HG02623 (cell line): ENCODE measurements around the gene HOXC13.

Experiments used
- ATAC-seq: cut with Tn5 transposase; IDR thresholded peaks from one replicate; pipeline ENCODE4 v1.9.1; 2021; ENCODE audit warnings: moderate library complexity; ENCODE audit not compliant: unreplicated experiment

The HOXC13 gene

GRCh38 chr12:53939141-53940108 is 794 bp downstream of the HOXC13 start:
- ATAC-seq, result no peak

- ATAC-seq, result no peak
Measured at GRCh38 chr12:53940443-53941014, 1.9 kb downstream of the HOXC13 start.

GRCh38 chr12:53941187-53941586 is 2.6 kb downstream of the HOXC13 start:
- no peak for ATAC-seq

DNA sequence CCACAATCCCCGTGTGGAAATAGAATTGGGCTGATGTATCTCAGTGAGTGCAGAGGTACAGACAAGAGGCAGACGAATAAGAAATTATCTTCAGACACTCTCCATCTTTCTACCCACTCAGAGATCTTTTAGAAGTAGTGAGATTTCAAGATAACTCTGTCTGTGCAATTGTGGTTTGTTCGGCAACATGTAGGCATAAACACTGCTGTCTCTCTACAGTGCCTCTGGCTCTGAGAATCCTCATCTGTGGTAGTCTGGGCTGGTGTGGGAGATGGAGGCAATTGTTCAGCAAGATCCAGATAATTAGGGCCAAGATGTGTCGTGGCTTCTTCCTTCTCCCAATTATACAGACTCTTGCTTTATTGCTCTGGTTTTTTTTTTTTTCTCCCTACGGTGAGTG is 3.1 kb downstream of the HOXC13 start:
- ATAC-seq, result no peak

GRCh38 chr12:53942467-53942997 is 3.9 kb downstream of the HOXC13 start:
- ATAC-seq, result no peak

DNA sequence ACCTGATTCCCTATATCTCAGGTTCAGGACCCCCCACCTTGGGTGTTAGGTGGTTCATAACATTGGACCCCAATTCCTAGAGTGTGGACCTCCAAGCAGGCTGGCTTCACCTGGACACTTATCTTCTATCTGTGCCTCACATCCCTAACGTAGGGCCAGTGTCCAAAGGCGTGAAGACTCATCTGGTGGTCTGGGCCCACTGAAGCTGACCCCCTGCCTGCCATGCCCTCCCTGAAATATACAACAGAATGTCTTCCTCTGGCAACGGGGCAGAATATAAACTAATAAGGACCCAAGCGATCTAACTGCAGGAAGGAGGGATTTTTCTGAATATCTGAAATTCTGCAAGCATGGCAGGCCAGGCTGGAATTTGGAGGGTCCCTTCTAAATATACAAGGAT is 5.6 kb downstream of the HOXC13 start:
- ATAC-seq, result no peak

- no peak for ATAC-seq
Measured at GRCh38 chr12:53944907-53945847, 6.5 kb downstream of the HOXC13 start.

- no peak for ATAC-seq
Measured at GRCh38 chr12:53947743-53948142, 9.1 kb downstream of the HOXC13 start.

DNA sequence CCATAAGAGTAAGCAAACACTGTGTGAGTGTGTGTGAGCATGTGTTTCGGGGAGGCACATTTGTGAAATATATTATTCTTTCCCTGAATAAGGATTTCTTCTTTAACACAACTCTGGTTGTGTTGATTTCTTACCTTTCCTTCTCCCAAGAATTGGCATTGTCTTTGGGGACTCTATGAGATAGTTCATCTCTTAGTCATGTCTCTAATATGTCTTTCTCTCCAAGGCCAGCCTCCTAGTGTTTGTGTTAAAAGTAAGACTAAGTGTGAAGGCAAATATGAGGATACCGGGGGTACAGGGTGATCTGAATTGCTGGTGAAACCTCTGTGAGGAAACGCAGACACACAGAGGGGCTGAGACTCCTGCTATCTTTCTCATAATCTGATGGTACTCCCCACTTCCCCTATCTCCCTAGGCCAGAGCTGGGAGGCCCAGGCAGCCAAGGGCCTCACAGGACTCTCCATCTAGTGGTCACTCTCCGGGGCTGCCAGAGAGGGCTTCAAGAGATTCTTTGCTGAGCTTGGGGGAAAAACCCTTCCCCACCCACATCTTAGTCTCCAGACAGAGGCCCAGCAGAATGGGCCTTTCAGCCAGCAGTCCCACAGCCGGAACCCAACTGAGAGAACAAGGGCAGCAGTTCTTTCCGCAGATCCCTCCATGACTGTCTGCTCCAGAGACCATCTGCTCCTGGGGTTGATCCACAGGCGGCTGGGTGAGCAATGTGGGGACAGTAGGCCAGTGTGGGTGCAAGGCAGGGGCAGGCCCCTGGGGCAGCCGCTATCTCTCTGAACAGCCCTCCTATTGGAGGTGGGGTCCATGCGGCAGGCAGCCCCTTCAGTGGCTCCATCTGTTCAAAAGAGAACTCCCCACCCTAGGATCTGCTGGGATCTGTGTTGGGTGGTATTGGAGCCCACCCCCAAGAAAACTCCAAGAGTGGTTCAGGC is 10.3 kb downstream of the HOXC13 start:
- no peak for ATAC-seq

GRCh38 chr12:53949631-53950436 is 11.2 kb downstream of the HOXC13 start:
- no peak for ATAC-seq

GRCh38 chr12:53950437-53950773 is 11.8 kb downstream of the HOXC13 start:
- no peak for ATAC-seq

GRCh38 chr12:53950789-53951576 is 12.4 kb downstream of the HOXC13 start:
- no peak for ATAC-seq

DNA sequence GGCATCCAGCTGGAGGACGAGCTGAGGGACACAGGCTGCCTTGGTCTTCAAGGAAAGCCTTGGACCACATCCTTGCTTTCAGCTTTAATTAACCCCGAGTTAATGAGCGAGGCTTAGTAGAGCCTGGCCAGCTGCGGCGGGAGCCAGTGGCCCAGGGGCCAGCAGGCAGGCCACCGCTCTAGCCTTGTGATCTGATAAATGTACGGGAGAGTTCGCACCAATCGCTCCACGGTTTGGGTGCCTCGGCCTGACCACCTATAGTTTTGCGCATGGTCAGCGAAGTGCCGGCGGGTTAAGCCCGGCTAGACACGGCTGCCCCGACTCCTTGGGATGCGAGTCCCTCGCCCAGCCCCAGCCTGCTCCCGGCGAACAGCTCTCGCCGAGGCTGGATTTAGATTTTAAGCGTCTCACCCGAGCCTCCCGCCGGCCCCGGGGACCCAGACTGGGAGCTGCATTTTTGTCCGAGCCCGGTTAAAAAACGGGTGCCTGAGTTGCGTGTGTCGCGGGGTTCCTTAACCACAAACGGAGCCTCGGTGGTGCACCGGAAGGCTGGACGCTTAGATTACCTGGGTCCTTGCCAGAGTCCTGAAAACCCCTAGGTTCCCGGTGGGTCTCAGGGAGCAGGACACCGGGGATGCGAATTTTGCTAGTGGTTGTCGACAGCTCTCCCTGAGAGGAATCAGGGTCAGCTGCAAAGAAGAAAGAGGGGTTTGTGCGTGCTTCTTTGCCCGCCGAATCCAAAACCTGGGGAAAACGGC is 13.1 kb downstream of the HOXC13 start:
- no peak for ATAC-seq

GRCh38 chr12:53952335-53952694 is 13.7 kb downstream of the HOXC13 start:
- no peak for ATAC-seq

DNA sequence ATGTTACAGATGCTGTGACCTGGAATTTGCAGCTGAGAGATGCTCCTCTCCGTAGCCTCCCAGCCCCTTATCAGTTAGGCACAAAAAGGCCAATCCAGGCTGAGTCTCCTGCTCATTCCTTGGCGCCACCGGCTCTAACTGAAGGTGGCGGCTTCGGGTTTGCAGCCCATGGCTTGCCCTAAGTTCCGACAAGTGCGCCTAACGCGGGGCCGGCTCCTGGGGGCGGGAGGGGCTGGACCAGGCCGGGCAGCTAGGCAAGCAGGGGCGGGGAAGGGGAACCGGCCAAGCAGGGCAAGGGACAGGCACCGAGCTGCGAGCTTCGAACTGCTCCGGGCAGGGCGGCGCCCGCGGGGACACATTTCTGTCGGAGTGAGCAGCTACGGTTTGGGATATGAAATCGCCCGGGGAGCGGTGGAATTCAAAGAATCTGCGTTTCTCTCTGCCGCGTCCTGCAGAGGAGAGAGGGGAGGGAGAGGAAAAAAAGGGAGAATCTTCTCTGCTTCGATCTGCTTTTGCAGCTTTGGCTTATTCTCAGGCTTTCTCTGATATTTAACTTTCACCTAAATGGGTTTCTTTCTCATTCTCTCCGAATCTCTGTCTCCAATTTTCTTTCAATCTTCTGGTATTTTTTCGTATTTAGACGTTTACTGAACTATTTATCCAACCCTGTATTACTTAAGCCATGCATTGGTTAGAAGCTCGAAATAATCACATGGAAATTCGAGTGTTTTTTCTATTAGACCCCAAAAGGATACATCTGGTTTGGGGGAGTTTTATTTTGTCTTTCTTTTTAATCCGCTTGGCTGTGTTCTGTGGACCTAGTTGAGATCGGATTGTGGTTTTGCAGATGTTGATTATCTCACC is 14.5 kb downstream of the HOXC13 start:
- ATAC-seq, result no peak

- ATAC-seq, result no peak
Measured at GRCh38 chr12:53953831-53954693, 15.4 kb downstream of the HOXC13 start.
